Panc1 (cell line): Measurements from ENCODE around the gene PEPD. TPM values are rescaled to one million over a fixed set of nuclear protein-coding genes. Genes with fewer than 3 reads are reported as not detected.

Source experiments
- ATAC-seq: fragments of 200-7000 bp; cut with Tn5 transposase; 2 replicates; pipeline ENCODE4 v1.9.1; 2020; ENCODE audit warnings: mild to moderate bottlenecking, moderate library complexity
- BruUV-seq: library from RNA; stranded (reverse); fragments of 400-500 nt; replicated peaks from 2 replicates; lab custom pipeline; 2021; lab: Mats Ljungman, UMichigan
- CTCF ChIA-PET: fragments of 300-600 bp; sonication (Branson Sonifier 250); formaldehyde crosslinking; loops from one replicate; lab custom pipeline; 2022; ENCODE audit warnings: antibody characterized with exemption; lab: Charles Lee
- POLR2A ChIA-PET: fragments of 300-600 bp; sonication (Branson Sonifier 250); formaldehyde crosslinking; loops from one replicate; lab custom pipeline; 2022; ENCODE audit warnings: antibody characterized with exemption; lab: Charles Lee
- DNase-seq: peaks from one replicate; pipeline ENCODE4 v3.0.0-alpha.2; 2010; ENCODE audit warnings: low read depth, low spot score
- H3K27ac ChIP-seq: 2 replicates; pipeline ENCODE4 v1.5.1; 2011; ENCODE audit warnings: mild to moderate bottlenecking, low read length, inconsistent platforms
- H3K27me3 ChIP-seq: fragments of 200-500 bp; sonication (Bioruptor generic); 2 replicates; pipeline ENCODE4 v1.6.0; 2014; ENCODE audit warnings: low read length, inconsistent platforms; ENCODE audit not compliant: control insufficient read depth, insufficient read depth
- H3K36me3 ChIP-seq: fragments of 200-500 bp; sonication (Bioruptor generic); 2 replicates; pipeline ENCODE4 v1.5.1; 2014; ENCODE audit warnings: inconsistent platforms, mild to moderate bottlenecking, low read length, moderate library complexity; ENCODE audit not compliant: control insufficient read depth, insufficient read depth
- H3K4me1 ChIP-seq: 2 replicates; pipeline ENCODE4 v1.5.1; 2011; ENCODE audit warnings: inconsistent platforms, mild to moderate bottlenecking, low read length, moderate library complexity; ENCODE audit not compliant: control insufficient read depth, insufficient read depth
- H3K4me3 ChIP-seq, 2 experiments: 2 replicates each; pipeline ENCODE4 v1.5.1; 2011 to 2012; ENCODE audit warnings: low read depth in 2 of 2, low read length in 2 of 2, mild to moderate bottlenecking in 2 of 2, inconsistent platforms in 1 of 2, moderate library complexity in 1 of 2
- H3K9me3 ChIP-seq: fragments of 200-500 bp; sonication (Bioruptor generic); 2 replicates; pipeline ENCODE4 v1.5.1; 2014; ENCODE audit warnings: low read depth, mild to moderate bottlenecking, inconsistent platforms, low read length, moderate library complexity; ENCODE audit not compliant: control insufficient read depth, insufficient read depth
- POLR2AphosphoS5 ChIP-seq: IDR thresholded peaks from 2 replicates; pipeline ENCODE4 v1.6.1; 2012; ENCODE audit warnings: mild to moderate bottlenecking, low read depth, low read length, moderate library complexity
- SIN3A ChIP-seq: IDR thresholded peaks from 2 replicates; pipeline ENCODE4 v1.6.1; 2012; ENCODE audit warnings: low read depth, mild to moderate bottlenecking, low read length, moderate library complexity, borderline replicate concordance; ENCODE audit not compliant: insufficient read depth
- TCF7L2 ChIP-seq: IDR thresholded peaks from 2 replicates; pipeline ENCODE4 v1.6.1; 2011; ENCODE audit warnings: mild to moderate bottlenecking, low read depth, low read length, inconsistent platforms
- in situ Hi-C: cut with HindIII; loops from 2 replicates; pipeline ENCODE4 v1.10.0; 2016; ENCODE audit warnings: low sequenced_read_pairs, low pct_unique_long_range_greater_than_20kb
- intact Hi-C: fragments of 100-400 bp; cut with micrococcal nuclease; formaldehyde crosslinking; loops from one replicate; pipeline ENCODE4 v1.10.0; 2022; ENCODE audit not compliant: unreplicated experiment
- total RNA-seq: library from RNA; stranded (reverse); gene quantifications from one replicate; pipeline ENCODE4 v1.2.1, GENCODE V29; 2021; ENCODE audit not compliant: unreplicated experiment
- TF ChIP-seq, protein P1 (sequence below), 2 experiments: IDR thresholded peaks; 2 replicates each; pipeline ENCODE4 v1.6.1; 2011 to 2012; ENCODE audit warnings: low read depth in 2 of 2, control low read depth in 1 of 2, low read length in 1 of 2, mild to moderate bottlenecking in 1 of 2, moderate library complexity in 1 of 2; ENCODE audit not compliant: insufficient read depth in 1 of 2
- TF ChIP-seq, protein P2 (sequence below): fragments of 450-650 bp; IDR thresholded peaks from 2 replicates; pipeline ENCODE4 v1.5.1; 2017; ENCODE audit warnings: mild to moderate bottlenecking

Gene PEPD
- total RNA-seq, 1 experiment from 2014 or later = 102 TPM

DNA sequence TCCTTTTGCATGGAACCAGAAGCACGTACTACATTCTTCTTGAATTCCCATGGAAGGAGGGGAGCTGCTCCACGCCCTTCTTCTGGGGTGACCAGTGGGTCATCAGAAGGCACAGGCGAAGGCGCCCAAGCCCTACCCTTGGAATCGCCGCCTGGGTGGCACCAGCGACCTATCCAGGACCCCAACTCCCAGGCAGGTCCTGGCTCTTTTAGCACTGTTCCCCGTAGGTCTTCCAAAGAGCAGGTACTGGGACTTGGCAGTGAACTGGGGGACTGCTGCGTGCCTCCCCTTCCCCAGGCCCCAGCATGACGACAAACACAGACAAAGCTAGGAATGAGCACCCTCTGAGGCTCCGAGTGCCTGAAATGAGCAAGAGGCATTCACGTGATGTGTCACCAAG lies 103.1 kb downstream of the PEPD start:
- ChIA-PET CTCF (interaction anchor here (0.5 to 1.3 kb wide), 2 partner anchors 12 to 226 kb away, joined by 3 read pairs; no protein-coding TSS in a partner anchor), POLR2A (no interaction called here)
- Histone ChIP-seq H3K4me1 (peaks cover 4% of the 10 kb centered on the region; the same call in 1 of the 2 replicates), H3K9me3 (no peaks in the 10 kb centered on the region), H3K27me3 (no peaks in the 10 kb centered on the region), H3K27ac (no peak overlapping the region), H3K4me3 (no peak overlapping the region), H3K36me3 (no peaks in the 10 kb centered on the region)
- TF ChIP-seq SIN3A (no peak), TCF7L2 (no peak), POLR2AphosphoS5 (no peak)
- TF ChIP-seq, protein P1, sequence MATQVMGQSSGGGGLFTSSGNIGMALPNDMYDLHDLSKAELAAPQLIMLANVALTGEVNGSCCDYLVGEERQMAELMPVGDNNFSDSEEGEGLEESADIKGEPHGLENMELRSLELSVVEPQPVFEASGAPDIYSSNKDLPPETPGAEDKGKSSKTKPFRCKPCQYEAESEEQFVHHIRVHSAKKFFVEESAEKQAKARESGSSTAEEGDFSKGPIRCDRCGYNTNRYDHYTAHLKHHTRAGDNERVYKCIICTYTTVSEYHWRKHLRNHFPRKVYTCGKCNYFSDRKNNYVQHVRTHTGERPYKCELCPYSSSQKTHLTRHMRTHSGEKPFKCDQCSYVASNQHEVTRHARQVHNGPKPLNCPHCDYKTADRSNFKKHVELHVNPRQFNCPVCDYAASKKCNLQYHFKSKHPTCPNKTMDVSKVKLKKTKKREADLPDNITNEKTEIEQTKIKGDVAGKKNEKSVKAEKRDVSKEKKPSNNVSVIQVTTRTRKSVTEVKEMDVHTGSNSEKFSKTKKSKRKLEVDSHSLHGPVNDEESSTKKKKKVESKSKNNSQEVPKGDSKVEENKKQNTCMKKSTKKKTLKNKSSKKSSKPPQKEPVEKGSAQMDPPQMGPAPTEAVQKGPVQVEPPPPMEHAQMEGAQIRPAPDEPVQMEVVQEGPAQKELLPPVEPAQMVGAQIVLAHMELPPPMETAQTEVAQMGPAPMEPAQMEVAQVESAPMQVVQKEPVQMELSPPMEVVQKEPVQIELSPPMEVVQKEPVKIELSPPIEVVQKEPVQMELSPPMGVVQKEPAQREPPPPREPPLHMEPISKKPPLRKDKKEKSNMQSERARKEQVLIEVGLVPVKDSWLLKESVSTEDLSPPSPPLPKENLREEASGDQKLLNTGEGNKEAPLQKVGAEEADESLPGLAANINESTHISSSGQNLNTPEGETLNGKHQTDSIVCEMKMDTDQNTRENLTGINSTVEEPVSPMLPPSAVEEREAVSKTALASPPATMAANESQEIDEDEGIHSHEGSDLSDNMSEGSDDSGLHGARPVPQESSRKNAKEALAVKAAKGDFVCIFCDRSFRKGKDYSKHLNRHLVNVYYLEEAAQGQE (IDR thresholded peaks at IDR 0.05; ENCODE audit: insufficient read depth in 1 of 2, low read depth in 2 of 2, low read length in 1 of 2) = no peak
- TF ChIP-seq, protein P2, sequence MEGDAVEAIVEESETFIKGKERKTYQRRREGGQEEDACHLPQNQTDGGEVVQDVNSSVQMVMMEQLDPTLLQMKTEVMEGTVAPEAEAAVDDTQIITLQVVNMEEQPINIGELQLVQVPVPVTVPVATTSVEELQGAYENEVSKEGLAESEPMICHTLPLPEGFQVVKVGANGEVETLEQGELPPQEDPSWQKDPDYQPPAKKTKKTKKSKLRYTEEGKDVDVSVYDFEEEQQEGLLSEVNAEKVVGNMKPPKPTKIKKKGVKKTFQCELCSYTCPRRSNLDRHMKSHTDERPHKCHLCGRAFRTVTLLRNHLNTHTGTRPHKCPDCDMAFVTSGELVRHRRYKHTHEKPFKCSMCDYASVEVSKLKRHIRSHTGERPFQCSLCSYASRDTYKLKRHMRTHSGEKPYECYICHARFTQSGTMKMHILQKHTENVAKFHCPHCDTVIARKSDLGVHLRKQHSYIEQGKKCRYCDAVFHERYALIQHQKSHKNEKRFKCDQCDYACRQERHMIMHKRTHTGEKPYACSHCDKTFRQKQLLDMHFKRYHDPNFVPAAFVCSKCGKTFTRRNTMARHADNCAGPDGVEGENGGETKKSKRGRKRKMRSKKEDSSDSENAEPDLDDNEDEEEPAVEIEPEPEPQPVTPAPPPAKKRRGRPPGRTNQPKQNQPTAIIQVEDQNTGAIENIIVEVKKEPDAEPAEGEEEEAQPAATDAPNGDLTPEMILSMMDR = no peak
- in situ Hi-C loops (loop anchor here (10.0 kb wide), 1 partner anchor 286 kb away; no protein-coding TSS in a partner anchor), intact Hi-C loops (loop anchor here (5.0 kb wide), 1 partner anchor 354 kb away; no protein-coding TSS in a partner anchor)
- BruUV-seq = no TSS peak
- DNase-seq = no peak
- ATAC-seq = no peak

DNA sequence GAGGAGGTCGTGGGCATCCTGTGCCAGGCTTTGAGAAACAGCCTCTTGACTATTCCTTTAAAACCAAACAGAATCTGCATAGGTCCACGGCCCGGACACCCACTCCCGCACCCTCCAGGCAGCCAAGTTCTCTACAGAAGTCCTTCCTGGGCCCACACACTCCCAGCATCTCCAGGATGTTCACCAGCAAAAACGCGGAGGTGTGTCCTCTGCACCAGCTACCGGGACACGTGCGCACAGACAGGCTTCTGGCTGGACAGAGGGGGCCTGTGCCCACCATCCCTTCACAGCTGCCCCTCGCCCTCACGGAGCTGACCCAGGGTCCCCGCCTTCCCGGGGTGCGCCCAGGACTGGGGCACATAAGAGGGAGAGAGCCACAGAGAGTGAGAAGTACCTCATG lies 103.8 kb downstream of the PEPD start:
- no TSS peak for BruUV-seq
- ATAC-seq (no peak), DNase-seq (no peak)
- H3K27me3 ChIP-seq = no peaks in the 10 kb centered on the region
- H3K4me3 ChIP-seq = no peak overlapping the region
- in situ Hi-C loops (loop anchor here (10.0 kb wide), 1 partner anchor 287 kb away; no protein-coding TSS in a partner anchor), intact Hi-C loops (loop anchor here (5.0 kb wide), 1 partner anchor 355 kb away; no protein-coding TSS in a partner anchor)
- no peaks in the 10 kb centered on the region for H3K36me3 ChIP-seq
- peaks cover 4% of the 10 kb centered on the region; the same call in 1 of the 2 replicates for H3K4me1 ChIP-seq
- no peak for TF ChIP-seq TCF7L2
- TF ChIP-seq, protein P1 (IDR thresholded peaks at IDR 0.05; ENCODE audit: insufficient read depth in 1 of 2, low read depth in 2 of 2, low read length in 1 of 2) = no peak
- TF ChIP-seq, protein P2 = no peak
- no peak for TF ChIP-seq POLR2AphosphoS5
- TF ChIP-seq SIN3A = no peak
- ChIA-PET POLR2A (no interaction called here), CTCF (interaction anchor here (2.1 kb wide), 1 partner anchor 353 kb away, joined by 13 read pairs; no protein-coding TSS in a partner anchor)
- H3K9me3 ChIP-seq = no peaks in the 10 kb centered on the region
- H3K27ac ChIP-seq = no peak overlapping the region
